Stomach (tissue), 9 donors: Measurements from ENCODE around the gene SFMBT1. TPM values are rescaled to one million over a fixed set of nuclear protein-coding genes. Genes with fewer than 3 reads are reported as not detected.

ENCODE experiments used
- DNase-seq, 2 donors: peaks; one replicate each; pipeline versions ENCODE4 v3.0.0 to v3.0.0-alpha.2; 2013 to 2019
- H3K27ac ChIP-seq, 5 donors: fragments of 200-600 bp in 4 of 5; sonication (generic) in 4 of 5; one replicate each; pipeline ENCODE4 v1.5.1; 2013 to 2019; ENCODE audit warnings: mild to moderate bottlenecking in 1 of 5, moderate library complexity in 1 of 5
- H3K27me3 ChIP-seq, 3 donors: fragments of 200-600 bp; sonication (generic); one replicate each; pipeline ENCODE4 v1.5.1; 2017 to 2019; ENCODE audit warnings: mixed run types in 1 of 3
- H3K36me3 ChIP-seq, 4 donors: fragments of 200-600 bp; sonication (generic); 1 replicate in 3 of 4; 2 replicates in 1 of 4; pipeline ENCODE4 v1.5.1; 2016 to 2019
- H3K4me1 ChIP-seq, 4 donors: fragments of 200-600 bp; sonication (generic); one replicate each; pipeline ENCODE4 v1.5.1; 2016 to 2019
- H3K4me3 ChIP-seq, 4 donors: fragments of 200-600 bp; sonication (generic) in 3 of 4; one replicate each; pipeline ENCODE4 v1.5.1; 2016 to 2019; ENCODE audit warnings: mild to moderate bottlenecking in 1 of 4
- H3K9me3 ChIP-seq, 4 donors: fragments of 200-600 bp; sonication (generic); one replicate each; pipeline ENCODE4 v1.5.1; 2016 to 2019
- EP300 ChIP-seq: sonication (generic); formaldehyde crosslinking; IDR thresholded peaks from one replicate; pipeline ENCODE4 v1.6.1; 2017; ENCODE audit warnings: antibody characterized with exemption
- POLR2A ChIP-seq, 4 donors: fragments of 450-650 bp; IDR thresholded peaks; one replicate each; pipeline ENCODE4 v1.6.1; 2016; ENCODE audit warnings: antibody characterized with exemption in 4 of 4, control low read depth in 2 of 4, mild to moderate bottlenecking in 1 of 4, moderate library complexity in 1 of 4
- POLR2AphosphoS5 ChIP-seq, 3 donors: sonication (generic); formaldehyde crosslinking; IDR thresholded peaks; one replicate each; pipeline ENCODE4 v1.6.1; 2016; ENCODE audit warnings: antibody characterized with exemption in 3 of 3
- WGBS, 5 donors: extraction: QIAGEN DNeasy Blood & Tissue Kit in 3 of 5; methylation state at CpG; one replicate each; pipeline versions ENCODE4 v1.1.5 to v1.1.7; 2013 to 2018; 5-methylcytosine and 5-hydroxymethylcytosine counted together
- intact Hi-C: fragments of 100-400 bp; cut with DNase I; formaldehyde crosslinking; loops from one replicate; pipeline ENCODE4 v1.15.1; 2023; ENCODE audit warnings: low total_unique reads
- polyA plus RNA-seq, 3 donors: library from polyadenylated mRNA; stranded (reverse); fragments of 200-250 nt; gene quantifications; one replicate each; pipeline ENCODE4 v1.2.3, GENCODE V29; 2013
- total RNA-seq, 5 donors: library from RNA; depleted of rRNA; stranded (reverse); fragments of >200 nt; gene quantifications; one replicate each; pipeline versions ENCODE4 v1.1.0 to v1.2.3, GENCODE V29; 2014 to 2016
- TF ChIP-seq, protein P1 (sequence below), 7 experiments: fragments of 450-650 bp in 4 of 7; fragments of 200-600 bp in 3 of 7; sonication (generic) in 3 of 7; IDR thresholded peaks; one replicate each; pipeline ENCODE4 v1.5.1; 2016 to 2019; ENCODE audit warnings: antibody characterized with exemption in 7 of 7, control low read depth in 2 of 7, mild to moderate bottlenecking in 1 of 7
- donor health status: healthy with polysubstance abuse.
- donor health status: Bipolar disorder and iron deficiency.
- donor health status: healthy.

The SFMBT1 gene
- total and polyA plus RNA-seq, 8 donors, result 2.7 to 29.4 (median 6.5) TPM

GRCh38 chr3:52990637-52991036 lies 55.2 kb downstream of the SFMBT1 start:
- Histone ChIP-seq H3K4me1 (peaks cover 0 to 10% (median 3%) of the 10 kb centered on the region in 4 donors), H3K27ac (no peak overlapping the region), H3K36me3 (no peaks in the 10 kb centered on the region), H3K4me3 (no peak overlapping the region), H3K27me3 (no peaks in the 10 kb centered on the region), H3K9me3 (no peaks in the 10 kb centered on the region)
- no peak for DNase-seq
- intact Hi-C loops, result no loop called here
- TF ChIP-seq POLR2A (IDR thresholded peaks at IDR 0.05) (no peak), POLR2AphosphoS5 (IDR thresholded peaks at IDR 0.05) (no peak), EP300 (no peak)
- TF ChIP-seq, protein P1, sequence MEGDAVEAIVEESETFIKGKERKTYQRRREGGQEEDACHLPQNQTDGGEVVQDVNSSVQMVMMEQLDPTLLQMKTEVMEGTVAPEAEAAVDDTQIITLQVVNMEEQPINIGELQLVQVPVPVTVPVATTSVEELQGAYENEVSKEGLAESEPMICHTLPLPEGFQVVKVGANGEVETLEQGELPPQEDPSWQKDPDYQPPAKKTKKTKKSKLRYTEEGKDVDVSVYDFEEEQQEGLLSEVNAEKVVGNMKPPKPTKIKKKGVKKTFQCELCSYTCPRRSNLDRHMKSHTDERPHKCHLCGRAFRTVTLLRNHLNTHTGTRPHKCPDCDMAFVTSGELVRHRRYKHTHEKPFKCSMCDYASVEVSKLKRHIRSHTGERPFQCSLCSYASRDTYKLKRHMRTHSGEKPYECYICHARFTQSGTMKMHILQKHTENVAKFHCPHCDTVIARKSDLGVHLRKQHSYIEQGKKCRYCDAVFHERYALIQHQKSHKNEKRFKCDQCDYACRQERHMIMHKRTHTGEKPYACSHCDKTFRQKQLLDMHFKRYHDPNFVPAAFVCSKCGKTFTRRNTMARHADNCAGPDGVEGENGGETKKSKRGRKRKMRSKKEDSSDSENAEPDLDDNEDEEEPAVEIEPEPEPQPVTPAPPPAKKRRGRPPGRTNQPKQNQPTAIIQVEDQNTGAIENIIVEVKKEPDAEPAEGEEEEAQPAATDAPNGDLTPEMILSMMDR (IDR thresholded peaks at IDR 0.05), result no peak
- WGBS, 5 donors, result 25 to 58% (median 43%) methylated on average over 2 of the region's 2 CpGs

DNA sequence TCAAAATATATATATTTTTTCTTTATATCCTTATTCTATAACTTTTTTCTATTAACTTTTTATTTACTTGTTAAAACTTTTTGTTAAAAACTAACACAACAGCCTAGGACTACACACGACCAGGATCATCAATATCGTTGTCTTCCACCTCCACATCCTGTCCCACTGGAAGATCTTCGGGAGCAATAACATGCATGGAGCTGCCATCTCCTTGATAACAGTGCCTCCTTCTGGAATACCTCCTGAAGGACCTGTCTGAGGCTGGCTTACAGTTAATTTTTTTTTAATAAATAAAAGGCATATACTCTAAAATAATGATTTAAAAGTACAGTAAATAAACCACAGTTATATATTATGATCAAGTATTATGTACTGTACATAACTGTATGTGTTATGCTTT lies 58.9 kb downstream of the SFMBT1 start:
- 60 to 71% (median 65%) methylated on average over 3 of the region's 3 CpGs for WGBS, 5 donors
- Histone ChIP-seq H3K4me1 (peaks cover 0 to 21% (median 8%) of the 10 kb centered on the region in 4 donors), H3K9me3 (no peaks in the 10 kb centered on the region), H3K27ac (no peak overlapping the region), H3K4me3 (no peak overlapping the region), H3K27me3 (no peaks in the 10 kb centered on the region), H3K36me3 (no peaks in the 10 kb centered on the region)
- no peak for DNase-seq
- TF ChIP-seq EP300, result no peak
- TF ChIP-seq POLR2A (IDR thresholded peaks at IDR 0.05), result no peak
- TF ChIP-seq, protein P1 (IDR thresholded peaks at IDR 0.05), result peak in 1 of 7 experiments; percentile 6
- intact Hi-C loops, result no loop called here

GRCh38 chr3:52986049-52986448 lies 59.8 kb downstream of the SFMBT1 start:
- Histone ChIP-seq H3K9me3 (peaks cover 0 to 5% (median 0%) of the 10 kb centered on the region in 4 donors), H3K27ac (no peak overlapping the region), H3K4me3 (no peak overlapping the region), H3K4me1 (peaks cover 0 to 20% (median 8%) of the 10 kb centered on the region in 4 donors), H3K27me3 (no peaks in the 10 kb centered on the region), H3K36me3 (no peaks in the 10 kb centered on the region)
- DNase-seq, result no peak
- TF ChIP-seq, protein P1 (IDR thresholded peaks at IDR 0.05), result no peak
- TF ChIP-seq POLR2A (IDR thresholded peaks at IDR 0.05) (no peak), EP300 (no peak), POLR2AphosphoS5 (IDR thresholded peaks at IDR 0.05) (no peak)
- intact Hi-C loops, result no loop called here
- 62 to 100% (median 74%) methylated on average over 1 of the region's 1 CpG for WGBS, 5 donors

DNA sequence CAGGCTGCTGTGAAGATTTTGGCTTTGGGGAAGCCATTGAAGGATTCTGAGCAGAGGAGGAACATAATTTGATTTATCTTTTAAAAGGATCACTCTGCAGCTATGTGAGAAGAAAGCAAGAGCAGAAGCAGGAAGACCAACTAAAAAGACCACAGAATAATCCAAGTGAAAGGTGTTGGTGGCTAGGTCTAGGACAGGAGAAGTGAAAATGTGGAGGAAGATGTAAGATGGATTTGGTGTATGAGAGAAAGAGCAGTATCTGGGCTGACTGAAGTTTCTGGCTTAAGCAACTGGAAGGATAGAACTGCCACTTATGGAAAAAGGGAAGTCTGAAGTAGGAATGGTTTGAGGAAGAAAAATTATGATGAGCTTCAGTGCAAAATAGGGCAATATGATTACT lies 62.0 kb downstream of the SFMBT1 start:
- TF ChIP-seq POLR2AphosphoS5 (IDR thresholded peaks at IDR 0.05), result no peak
- TF ChIP-seq, protein P1 (IDR thresholded peaks at IDR 0.05), result no peak
- TF ChIP-seq EP300, result no peak
- TF ChIP-seq POLR2A (IDR thresholded peaks at IDR 0.05), result no peak
- H3K27ac ChIP-seq, result peak overlapping the region in 2 of 5 donors; percentile 24 to 55
- no peak for DNase-seq
- H3K9me3 ChIP-seq, result peaks cover 0 to 9% (median 0%) of the 10 kb centered on the region in 4 donors
- no peak overlapping the region for H3K4me3 ChIP-seq
- intact Hi-C loops, result no loop called here
- no peaks in the 10 kb centered on the region for H3K27me3 ChIP-seq
- no peaks in the 10 kb centered on the region for H3K36me3 ChIP-seq
- peaks cover 0 to 25% (median 5%) of the 10 kb centered on the region in 4 donors for H3K4me1 ChIP-seq
